GM21526 (cell line): ENCODE measurements around the gene ADAM22.
"Not testable (repeated sequence)": the region's sequence is repeated elsewhere in the genome, so short reads cannot be mapped to it uniquely, and the experiment has no call there.

Experiments
- ATAC-seq: cut with Tn5 transposase; IDR thresholded peaks from one replicate; pipeline ENCODE4 v1.9.1; 2021; ENCODE audit warnings: moderate library complexity; ENCODE audit not compliant: unreplicated experiment, low FRiP score

Gene ADAM22

GRCh38 chr7:88153378-88153777 is 219.3 kb downstream of the ADAM22 start:
- no peak for ATAC-seq

- ATAC-seq = no peak
Observed at GRCh38 chr7:88155756-88156155, 221.7 kb downstream of the ADAM22 start.

GRCh38 chr7:88156356-88156755 is 222.3 kb downstream of the ADAM22 start:
- ATAC-seq = no peak

GRCh38 chr7:88159741-88160140 is 225.7 kb downstream of the ADAM22 start:
- ATAC-seq = not testable (repeated sequence)

- ATAC-seq = no peak
Observed at GRCh38 chr7:88165697-88166096, 231.6 kb downstream of the ADAM22 start.

GRCh38 chr7:88167223-88167622 is 233.2 kb downstream of the ADAM22 start:
- ATAC-seq = no peak

GRCh38 chr7:88167721-88168120 is 233.7 kb downstream of the ADAM22 start:
- no peak for ATAC-seq

GRCh38 chr7:88169717-88170320 is 235.8 kb downstream of the ADAM22 start:
- no peak for ATAC-seq

GRCh38 chr7:88172842-88173241 is 238.8 kb downstream of the ADAM22 start:
- ATAC-seq = no peak

- ATAC-seq = no peak
Observed at GRCh38 chr7:88176190-88176589, 242.1 kb downstream of the ADAM22 start.

GRCh38 chr7:88183051-88183450 is 249.0 kb downstream of the ADAM22 start:
- ATAC-seq = no peak

GRCh38 chr7:88184848-88185304 is 250.8 kb downstream of the ADAM22 start:
- peak; percentile 90 for ATAC-seq

- no peak for ATAC-seq
Observed at GRCh38 chr7:88185650-88186049, 251.6 kb downstream of the ADAM22 start.

- no peak for ATAC-seq
Observed at GRCh38 chr7:88191911-88192310, 257.9 kb downstream of the ADAM22 start.

- ATAC-seq = no peak
Observed at GRCh38 chr7:88200261-88200660, 266.2 kb downstream of the ADAM22 start.

- ATAC-seq = no peak
Observed at GRCh38 chr7:88200789-88201188, 266.7 kb downstream of the ADAM22 start.

- ATAC-seq = no peak
Observed at GRCh38 chr7:88201305-88201704, 267.3 kb downstream of the ADAM22 start.

- no peak for ATAC-seq
Observed at GRCh38 chr7:88202278-88202677, 268.2 kb downstream of the ADAM22 start.

- no peak for ATAC-seq
Observed at GRCh38 chr7:88202799-88203198, 268.7 kb downstream of the ADAM22 start.

GRCh38 chr7:88203401-88203800 is 269.4 kb downstream of the ADAM22 start:
- no peak for ATAC-seq

- no peak for ATAC-seq
Observed at GRCh38 chr7:88204525-88205110, 270.6 kb downstream of the ADAM22 start.

GRCh38 chr7:88205179-88205578 is 271.1 kb downstream of the ADAM22 start:
- no peak for ATAC-seq
